Esophagus squamous epithelium (tissue), 4 donors: ENCODE results near the gene SHISAL1.

ENCODE experiments used
- POLR2A ChIP-seq, 4 donors: fragments of 450-650 bp; IDR thresholded peaks; one replicate each; pipeline ENCODE4 v1.6.1; 2017; ENCODE audit warnings: antibody characterized with exemption in 4 of 4, mild to moderate bottlenecking in 4 of 4, moderate library complexity in 3 of 4
- TF ChIP-seq, protein P1 (sequence below), 6 experiments: fragments of 450-650 bp in 4 of 6; fragments of 200-600 bp in 2 of 6; sonication (generic) in 2 of 6; IDR thresholded peaks; one replicate each; pipeline ENCODE4 v1.5.1; 2016 to 2019; ENCODE audit warnings: antibody characterized with exemption in 6 of 6, mild to moderate bottlenecking in 4 of 6, moderate library complexity in 4 of 6

DNA sequence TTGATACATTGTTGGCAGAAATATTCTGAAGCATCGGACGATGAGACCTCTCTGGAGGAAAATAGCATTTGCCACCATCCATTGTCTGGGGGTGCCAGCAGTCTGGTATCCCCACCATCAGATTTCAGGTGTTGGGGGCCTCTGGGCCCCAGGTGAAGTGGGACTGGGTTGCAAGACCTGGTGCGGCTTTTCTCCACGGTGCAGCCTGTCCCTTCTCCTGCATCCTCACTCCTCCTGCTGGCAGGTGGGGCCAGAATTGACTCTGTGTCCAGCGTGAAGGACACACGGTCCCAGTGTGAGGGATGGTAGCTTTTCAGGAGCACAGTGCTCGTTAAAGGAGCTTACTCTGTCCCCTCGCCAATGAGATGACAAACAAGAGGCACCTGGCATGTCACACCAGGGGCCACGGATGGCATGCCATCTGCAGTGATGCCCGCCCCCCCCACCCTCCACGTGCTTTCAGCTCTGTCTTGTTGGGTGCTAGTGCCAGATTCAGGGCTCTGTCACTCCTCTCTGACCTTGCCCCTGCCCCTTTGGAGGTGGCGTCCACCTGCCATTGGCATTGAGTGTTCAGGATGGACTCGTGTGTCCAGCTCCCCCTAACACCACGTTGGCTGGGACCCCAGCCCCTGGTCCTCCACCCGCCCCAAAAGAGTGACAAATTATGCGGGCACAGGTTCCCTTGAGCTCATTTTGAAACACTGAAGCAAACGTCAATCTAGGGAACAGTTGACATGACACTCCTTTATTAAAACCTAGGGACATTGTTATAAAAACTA lies 69.6 kb downstream of the SHISAL1 start:
- TF ChIP-seq, protein P1, sequence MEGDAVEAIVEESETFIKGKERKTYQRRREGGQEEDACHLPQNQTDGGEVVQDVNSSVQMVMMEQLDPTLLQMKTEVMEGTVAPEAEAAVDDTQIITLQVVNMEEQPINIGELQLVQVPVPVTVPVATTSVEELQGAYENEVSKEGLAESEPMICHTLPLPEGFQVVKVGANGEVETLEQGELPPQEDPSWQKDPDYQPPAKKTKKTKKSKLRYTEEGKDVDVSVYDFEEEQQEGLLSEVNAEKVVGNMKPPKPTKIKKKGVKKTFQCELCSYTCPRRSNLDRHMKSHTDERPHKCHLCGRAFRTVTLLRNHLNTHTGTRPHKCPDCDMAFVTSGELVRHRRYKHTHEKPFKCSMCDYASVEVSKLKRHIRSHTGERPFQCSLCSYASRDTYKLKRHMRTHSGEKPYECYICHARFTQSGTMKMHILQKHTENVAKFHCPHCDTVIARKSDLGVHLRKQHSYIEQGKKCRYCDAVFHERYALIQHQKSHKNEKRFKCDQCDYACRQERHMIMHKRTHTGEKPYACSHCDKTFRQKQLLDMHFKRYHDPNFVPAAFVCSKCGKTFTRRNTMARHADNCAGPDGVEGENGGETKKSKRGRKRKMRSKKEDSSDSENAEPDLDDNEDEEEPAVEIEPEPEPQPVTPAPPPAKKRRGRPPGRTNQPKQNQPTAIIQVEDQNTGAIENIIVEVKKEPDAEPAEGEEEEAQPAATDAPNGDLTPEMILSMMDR (IDR thresholded peaks at IDR 0.05): no peak
- TF ChIP-seq POLR2A (IDR thresholded peaks at IDR 0.05): no peak
